HEK293 (cell line): ENCODE data around the gene TTLL1.

Experiments
- YY1 ChIP-seq: fragments of 450-650 bp; formaldehyde crosslinking; IDR thresholded peaks from 2 replicates; pipeline ENCODE4 v1.5.1; 2018; ENCODE audit warnings: missing biosample characterization, missing genetic modification characterization
- ZFP41 ChIP-seq: fragments of 450-650 bp; formaldehyde crosslinking; IDR thresholded peaks from 2 replicates; pipeline ENCODE4 v1.5.1; 2016; ENCODE audit warnings: missing biosample characterization, missing genetic modification characterization, borderline replicate concordance
- ZNF19 ChIP-seq: fragments of 450-650 bp; formaldehyde crosslinking; IDR thresholded peaks from 2 replicates; pipeline ENCODE4; 2016; ENCODE audit warnings: missing biosample characterization, missing genetic modification characterization, low read depth
- ZNF202 ChIP-seq: fragments of 450-650 bp; formaldehyde crosslinking; IDR thresholded peaks from 2 replicates; pipeline ENCODE4 v1.5.1; 2016; ENCODE audit warnings: missing biosample characterization, missing genetic modification characterization, borderline replicate concordance
- ZNF24 ChIP-seq: fragments of 450-650 bp; formaldehyde crosslinking; IDR thresholded peaks from 2 replicates; pipeline ENCODE4 v1.5.1; 2016; ENCODE audit warnings: missing biosample characterization, missing genetic modification characterization
- ZNF404 ChIP-seq: fragments of 450-650 bp; formaldehyde crosslinking; IDR thresholded peaks from 2 replicates; pipeline ENCODE4 v1.5.1; 2017; ENCODE audit warnings: missing biosample characterization, missing genetic modification characterization
- ZNF76 ChIP-seq: fragments of 450-650 bp; formaldehyde crosslinking; IDR thresholded peaks from 2 replicates; pipeline ENCODE4; 2016; ENCODE audit warnings: low read depth, missing biosample characterization, missing genetic modification characterization, borderline replicate concordance
- TF ChIP-seq, protein P1 (sequence below): fragments of 450-650 bp; formaldehyde crosslinking; IDR thresholded peaks from 2 replicates; pipeline ENCODE4 v1.5.1; 2016; ENCODE audit warnings: missing biosample characterization, missing genetic modification characterization
- TF ChIP-seq, protein P2 (sequence below): fragments of 450-650 bp; formaldehyde crosslinking; IDR thresholded peaks from 2 replicates; pipeline ENCODE4 v1.5.1; 2016; ENCODE audit warnings: missing biosample characterization, missing genetic modification characterization

DNA sequence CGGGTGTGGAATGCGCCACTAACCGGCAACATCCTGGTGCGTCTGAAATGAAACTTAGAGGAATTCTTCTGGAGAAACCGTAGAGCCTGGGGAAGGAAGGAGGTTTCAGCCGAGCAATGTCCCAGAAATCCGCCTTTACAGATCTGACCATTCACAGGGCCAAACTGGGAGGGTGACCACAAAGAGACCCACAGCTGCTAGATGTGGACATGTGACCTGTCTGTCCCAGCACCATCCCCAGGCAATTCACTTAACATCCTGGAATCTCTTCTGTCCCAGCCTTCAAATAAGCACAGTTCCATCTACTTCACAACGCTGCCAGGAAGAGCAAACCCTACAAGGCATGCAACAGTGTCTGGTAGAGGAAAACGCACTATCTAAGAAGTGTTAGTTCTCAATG lies 44.2 kb upstream of the TTLL1 start:
- TF ChIP-seq, protein P1, sequence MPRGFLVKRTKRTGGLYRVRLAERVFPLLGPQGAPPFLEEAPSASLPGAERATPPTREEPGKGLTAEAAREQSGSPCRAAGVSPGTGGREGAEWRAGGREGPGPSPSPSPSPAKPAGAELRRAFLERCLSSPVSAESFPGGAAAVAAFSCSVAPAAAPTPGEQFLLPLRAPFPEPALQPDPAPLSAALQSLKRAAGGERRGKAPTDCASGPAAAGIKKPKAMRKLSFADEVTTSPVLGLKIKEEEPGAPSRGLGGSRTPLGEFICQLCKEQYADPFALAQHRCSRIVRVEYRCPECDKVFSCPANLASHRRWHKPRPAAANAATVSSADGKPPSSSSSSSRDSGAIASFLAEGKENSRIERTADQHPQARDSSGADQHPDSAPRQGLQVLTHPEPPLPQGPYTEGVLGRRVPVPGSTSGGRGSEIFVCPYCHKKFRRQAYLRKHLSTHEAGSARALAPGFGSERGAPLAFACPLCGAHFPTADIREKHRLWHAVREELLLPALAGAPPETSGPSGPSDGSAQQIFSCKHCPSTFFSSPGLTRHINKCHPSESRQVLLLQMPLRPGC (tag by site-specific recombination): no peak
- no peak for TF ChIP-seq ZFP41 (tag by site-specific recombination)
- TF ChIP-seq, protein P2, sequence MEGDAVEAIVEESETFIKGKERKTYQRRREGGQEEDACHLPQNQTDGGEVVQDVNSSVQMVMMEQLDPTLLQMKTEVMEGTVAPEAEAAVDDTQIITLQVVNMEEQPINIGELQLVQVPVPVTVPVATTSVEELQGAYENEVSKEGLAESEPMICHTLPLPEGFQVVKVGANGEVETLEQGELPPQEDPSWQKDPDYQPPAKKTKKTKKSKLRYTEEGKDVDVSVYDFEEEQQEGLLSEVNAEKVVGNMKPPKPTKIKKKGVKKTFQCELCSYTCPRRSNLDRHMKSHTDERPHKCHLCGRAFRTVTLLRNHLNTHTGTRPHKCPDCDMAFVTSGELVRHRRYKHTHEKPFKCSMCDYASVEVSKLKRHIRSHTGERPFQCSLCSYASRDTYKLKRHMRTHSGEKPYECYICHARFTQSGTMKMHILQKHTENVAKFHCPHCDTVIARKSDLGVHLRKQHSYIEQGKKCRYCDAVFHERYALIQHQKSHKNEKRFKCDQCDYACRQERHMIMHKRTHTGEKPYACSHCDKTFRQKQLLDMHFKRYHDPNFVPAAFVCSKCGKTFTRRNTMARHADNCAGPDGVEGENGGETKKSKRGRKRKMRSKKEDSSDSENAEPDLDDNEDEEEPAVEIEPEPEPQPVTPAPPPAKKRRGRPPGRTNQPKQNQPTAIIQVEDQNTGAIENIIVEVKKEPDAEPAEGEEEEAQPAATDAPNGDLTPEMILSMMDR (tag by site-specific recombination): no peak
- TF ChIP-seq ZNF404 (tag by site-specific recombination): no peak
- no peak for TF ChIP-seq ZNF76
- TF ChIP-seq ZNF202: no peak
- TF ChIP-seq YY1 (tag by site-specific recombination): no peak
- no peak for TF ChIP-seq ZNF24 (tag by site-specific recombination)
- TF ChIP-seq ZNF19 (tag by site-specific recombination): no peak
